ENCODE results near the gene TAOK2.
"Not testable (repeated sequence)": the region's sequence is repeated elsewhere in the genome, so short reads cannot be mapped to it uniquely, and the experiment has no call there.

Gene TAOK2
- total RNA-seq: 53.8 to 128 (median 72.2) reads per million in 9 experiments

DNA sequence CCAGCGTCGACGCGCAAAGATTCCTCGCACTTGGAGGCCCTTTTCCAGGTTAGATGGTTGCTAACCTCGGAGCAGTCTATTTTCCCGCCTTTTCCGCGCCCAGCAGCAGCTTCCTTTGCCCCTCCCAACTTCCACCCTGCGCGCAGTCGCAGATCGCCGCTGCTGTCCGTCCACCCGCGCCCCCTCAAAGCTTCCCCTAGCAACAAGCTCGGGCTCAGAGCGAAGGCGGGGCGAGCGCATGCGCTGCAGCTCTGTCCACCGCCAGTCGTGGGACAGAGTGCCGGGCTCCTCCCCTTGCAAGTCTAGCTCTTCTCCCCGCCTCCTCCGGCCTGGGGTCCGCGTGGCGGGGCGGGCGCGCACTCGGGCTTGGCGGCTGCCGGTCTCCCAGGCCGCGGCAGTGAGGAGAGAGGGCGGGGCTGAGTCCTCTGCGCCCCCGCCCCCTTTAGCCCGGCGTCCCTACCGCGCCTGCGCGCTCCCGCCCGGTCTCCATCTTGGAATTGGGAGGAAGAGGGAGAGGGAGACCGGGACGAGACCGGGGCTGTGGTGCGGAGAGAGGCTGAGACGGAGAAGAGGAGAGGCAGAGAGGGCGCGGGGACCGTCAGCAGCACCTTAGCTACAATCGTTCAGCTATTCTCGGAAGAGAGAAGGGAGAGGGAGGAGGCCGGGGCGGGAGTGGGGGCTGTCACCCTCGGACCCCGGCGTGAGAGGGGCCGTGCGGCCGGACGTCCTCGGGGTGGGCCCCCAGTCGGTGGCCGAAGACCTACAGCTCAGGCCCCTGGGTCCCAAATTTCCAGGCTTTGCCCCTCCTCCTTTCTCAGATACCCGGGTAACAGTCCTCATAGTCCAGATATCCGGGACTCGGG lies at the start of gene TAOK2:
Gene TAOK2, plus strand, starts transcription at position 485 of the 863 bp plus-strand sequence. CDS start 3,905 bp downstream, outside the sequence.
- no peaks in the 10 kb centered on the region for H3K27me3 Mint-ChIP-seq
- peaks cover 31 to 41% of the 10 kb centered on the region in 2 donors for H3K4me1 Mint-ChIP-seq (ENCODE audit: low read depth in 2 of 2)
- H3K4me3 Mint-ChIP-seq: peak within 1 kb of the TSS; percentile 97 to 98
- no peaks in the 10 kb centered on the region for H3K9me3 Mint-ChIP-seq
- DNase-seq: peak; percentile 86 to 92 (median 91)
- H3K27ac Mint-ChIP-seq: peak within 1 kb of the TSS; percentile 97
- ATAC-seq (replicated peaks): peak; percentile 96
- H3K36me3 Mint-ChIP-seq (ENCODE audit: insufficient read depth): peaks cover 29% of the 10 kb centered on the region

DNA sequence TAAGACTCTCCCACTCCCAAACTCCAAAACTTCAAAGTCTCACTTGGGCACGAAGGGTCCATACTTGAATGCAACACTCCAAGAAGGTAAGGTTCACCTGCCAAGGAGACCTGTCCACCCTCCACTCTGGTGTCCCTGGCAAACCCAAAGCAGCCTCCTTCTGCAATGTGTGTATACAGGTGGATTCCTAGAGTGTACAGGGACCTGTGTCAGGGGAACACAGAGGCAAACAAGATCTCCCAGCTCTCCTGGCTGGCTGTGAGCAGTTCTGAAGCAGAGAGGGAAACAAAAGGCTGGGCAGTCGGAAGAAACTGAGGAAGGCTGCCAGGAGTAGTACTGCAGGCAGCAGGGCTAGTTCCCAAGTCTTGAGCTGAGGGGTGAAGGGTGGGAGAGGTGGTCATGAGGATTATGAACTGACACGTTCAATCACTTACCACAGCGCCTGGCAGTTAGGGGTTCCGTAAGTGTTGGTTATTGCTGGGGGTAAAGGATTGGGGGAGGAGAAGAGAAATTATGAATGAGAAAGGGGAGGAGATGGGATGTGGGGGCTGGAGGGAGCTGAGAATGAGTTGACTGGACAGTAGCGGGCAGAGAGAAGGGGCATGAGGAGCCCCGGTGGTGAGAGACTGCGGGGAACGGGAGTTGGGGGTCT lies 48.4 kb upstream of the TAOK2 start:
- no peaks in the 10 kb centered on the region for H3K9me3 Mint-ChIP-seq
- H3K36me3 Mint-ChIP-seq (ENCODE audit: insufficient read depth): peaks cover 42% of the 10 kb centered on the region
- H3K27ac Mint-ChIP-seq: peak overlapping the region; percentile 91 to 93
- no peaks in the 10 kb centered on the region for H3K27me3 Mint-ChIP-seq
- H3K4me1 Mint-ChIP-seq (ENCODE audit: low read depth in 2 of 2): peaks cover 30 to 52% of the 10 kb centered on the region in 2 donors
- H3K4me3 Mint-ChIP-seq: peak overlapping the region; percentile 91 to 96
- DNase-seq: no peak
- ATAC-seq (replicated peaks): no peak

DNA sequence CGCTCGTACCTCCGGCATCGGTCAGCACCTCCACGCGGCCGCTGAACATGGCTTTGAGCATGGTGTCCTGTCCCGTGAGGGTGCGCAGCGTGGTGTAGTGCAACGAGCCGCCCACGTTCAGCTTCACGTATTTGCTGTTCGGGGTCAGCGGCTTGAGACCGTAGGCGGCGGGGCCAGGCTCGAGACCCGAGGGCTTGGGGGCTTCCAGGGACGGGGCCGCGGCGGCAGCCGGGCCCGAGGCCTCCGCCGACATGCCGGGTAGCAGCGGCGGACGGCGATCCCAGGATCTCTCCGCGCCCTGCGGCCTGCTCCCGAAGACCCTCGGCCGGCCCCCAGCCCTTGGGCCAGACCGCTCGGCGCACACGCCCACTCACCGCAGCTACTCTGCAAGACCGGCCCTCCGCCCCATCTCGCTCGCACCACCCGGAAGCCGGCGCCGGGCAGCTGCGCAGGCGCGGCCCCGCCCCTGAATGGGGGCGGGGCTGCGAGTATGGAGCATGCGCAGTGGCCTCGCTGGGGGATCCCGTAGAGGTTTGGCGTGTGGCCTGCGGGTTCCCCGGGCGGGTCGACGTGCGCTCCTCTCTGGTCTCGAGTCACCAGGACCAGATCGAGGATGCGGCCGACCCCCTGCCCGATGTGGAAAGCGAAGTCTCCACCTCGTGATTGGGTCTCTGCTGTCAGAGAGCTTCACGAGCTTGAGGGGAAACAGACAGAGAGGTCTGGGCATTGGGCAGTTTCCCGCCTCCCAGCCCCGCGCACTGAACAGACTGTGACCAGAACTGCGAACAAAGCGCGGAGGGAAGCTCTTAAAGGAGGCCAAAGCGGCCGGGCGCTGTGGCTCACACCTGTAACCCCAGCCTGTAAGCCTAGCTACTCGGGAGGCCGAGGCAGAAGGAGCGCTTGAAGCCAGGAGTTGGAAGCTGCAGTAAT lies 47.6 kb upstream of the TAOK2 start, which contains the start of gene KCTD13:
Gene KCTD13, minus strand, starts transcription at position 446 of the 930 bp plus-strand sequence. Its CDS starts 193 bp downstream, at position 253.
- no peaks in the 10 kb centered on the region for H3K27me3 Mint-ChIP-seq
- ATAC-seq (replicated peaks): peak; percentile 89
- H3K27ac Mint-ChIP-seq: peak within 1 kb of the TSS; percentile 93 to 98
- peak within 1 kb of the TSS; percentile 91 to 96 for H3K4me3 Mint-ChIP-seq
- H3K9me3 Mint-ChIP-seq: no peaks in the 10 kb centered on the region
- peak; percentile 82 to 94 (median 94) for DNase-seq
- H3K4me1 Mint-ChIP-seq (ENCODE audit: low read depth in 2 of 2): peaks cover 23 to 43% of the 10 kb centered on the region in 2 donors
- peaks cover 37% of the 10 kb centered on the region for H3K36me3 Mint-ChIP-seq (ENCODE audit: insufficient read depth)

DNA sequence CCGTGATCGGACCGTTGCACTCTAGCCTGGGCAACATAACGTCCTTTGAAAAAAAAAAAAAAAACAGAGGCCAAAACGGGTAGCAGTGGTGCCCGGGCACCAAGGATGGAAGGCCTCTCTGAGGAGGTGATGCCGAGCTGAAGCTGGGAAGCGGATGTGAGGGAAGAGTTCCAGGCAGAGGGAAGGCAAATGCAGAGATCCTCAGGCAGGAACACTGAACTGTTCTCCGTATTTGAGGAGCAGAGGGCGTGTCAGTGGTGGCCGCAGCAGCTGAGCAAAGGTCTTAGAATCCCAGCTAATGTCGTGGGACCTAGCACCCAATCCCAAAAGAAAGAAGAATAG lies 47.0 kb upstream of the TAOK2 start:
- no peak for ATAC-seq (replicated peaks)

DNA sequence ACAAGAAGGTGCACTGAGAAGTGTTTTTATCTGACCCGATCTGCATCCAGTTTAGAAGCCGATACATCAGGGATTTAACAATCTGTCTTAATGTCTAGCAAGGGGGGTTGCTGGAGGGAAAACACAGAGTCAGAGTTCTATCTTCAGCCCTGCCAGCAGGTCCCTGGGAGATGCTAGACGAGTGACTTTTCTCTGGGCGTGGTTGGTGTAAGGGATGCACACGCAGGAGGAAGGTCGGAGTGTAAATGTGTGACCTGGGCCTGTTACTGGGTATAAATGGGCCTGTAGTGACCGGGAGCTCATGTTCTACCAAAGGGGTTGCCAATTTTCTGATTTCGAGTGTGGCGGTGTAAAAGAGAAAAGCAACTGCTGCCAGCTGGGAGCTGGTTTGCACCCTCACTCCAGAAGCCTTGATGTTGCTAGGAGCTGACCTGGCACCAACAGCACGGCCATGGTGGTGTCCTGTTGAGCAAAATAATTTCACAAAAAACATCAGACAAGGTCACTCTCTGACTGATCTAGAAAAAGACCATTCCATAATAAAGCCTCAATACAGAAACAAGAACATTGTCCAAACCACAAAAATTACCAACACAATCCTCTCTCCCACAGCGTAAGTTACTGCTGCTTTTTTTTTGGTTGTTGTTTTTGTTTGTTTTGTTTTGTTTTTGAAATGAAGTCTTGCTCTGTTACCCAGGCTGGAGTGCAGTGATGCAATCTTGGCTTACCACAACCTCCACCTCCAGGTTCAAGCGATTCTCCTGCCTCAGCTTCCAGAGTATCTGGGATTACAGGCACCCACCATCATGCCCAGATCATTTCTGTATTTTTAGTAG lies 46.4 kb upstream of the TAOK2 start:
- Mint-ChIP-seq H3K9me3 (no peaks in the 10 kb centered on the region), H3K4me3 (peak overlapping the region; percentile 91 to 96), H3K36me3 (ENCODE audit: insufficient read depth) (peaks cover 29% of the 10 kb centered on the region), H3K4me1 (ENCODE audit: low read depth in 2 of 2) (peaks cover 22 to 39% of the 10 kb centered on the region in 2 donors), H3K27ac (peak overlapping the region; percentile 93 to 98), H3K27me3 (no peaks in the 10 kb centered on the region)
- ATAC-seq (replicated peaks) (no peak), DNase-seq (no peak)

More for the DNA sequence above, 47.0 kb upstream of the TAOK2 start:
- no peak for DNase-seq
- H3K36me3 Mint-ChIP-seq (ENCODE audit: insufficient read depth): peaks cover 34% of the 10 kb centered on the region
- H3K9me3 Mint-ChIP-seq: no peaks in the 10 kb centered on the region
- H3K4me3 Mint-ChIP-seq: peak overlapping the region; percentile 91 to 96
- H3K4me1 Mint-ChIP-seq (ENCODE audit: low read depth in 2 of 2): peaks cover 22 to 40% of the 10 kb centered on the region in 2 donors
- no peaks in the 10 kb centered on the region for H3K27me3 Mint-ChIP-seq
- H3K27ac Mint-ChIP-seq: peak overlapping the region; percentile 93 to 98

DNA sequence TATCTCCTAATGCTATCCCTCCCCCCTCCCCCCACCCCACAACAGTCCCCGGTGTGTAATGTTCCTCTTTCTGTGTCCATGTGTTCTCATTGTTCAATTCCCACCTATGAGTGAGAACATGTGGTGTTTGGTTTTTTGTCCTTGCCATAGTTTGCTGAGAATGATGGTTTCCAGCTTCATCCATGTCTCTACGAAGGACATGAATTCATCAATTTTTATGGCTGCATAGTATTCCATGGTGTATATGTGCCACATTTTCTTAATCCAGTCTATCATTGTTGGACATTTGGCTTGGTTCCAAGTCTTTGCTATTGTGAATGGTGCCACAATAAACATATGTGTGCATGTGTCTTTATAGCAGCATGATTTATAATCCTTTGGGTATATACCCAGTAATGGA lies 41.9 kb upstream of the TAOK2 start:
- H3K9me3 Mint-ChIP-seq; H3K27ac Mint-ChIP-seq; H3K4me1 Mint-ChIP-seq (ENCODE audit: low read depth in 2 of 2); DNase-seq; H3K4me3 Mint-ChIP-seq; H3K36me3 Mint-ChIP-seq (ENCODE audit: insufficient read depth); ATAC-seq (replicated peaks): not testable (repeated sequence)
- peaks cover 0 to 24% of the 10 kb centered on the region in 2 donors for H3K27me3 Mint-ChIP-seq

DNA sequence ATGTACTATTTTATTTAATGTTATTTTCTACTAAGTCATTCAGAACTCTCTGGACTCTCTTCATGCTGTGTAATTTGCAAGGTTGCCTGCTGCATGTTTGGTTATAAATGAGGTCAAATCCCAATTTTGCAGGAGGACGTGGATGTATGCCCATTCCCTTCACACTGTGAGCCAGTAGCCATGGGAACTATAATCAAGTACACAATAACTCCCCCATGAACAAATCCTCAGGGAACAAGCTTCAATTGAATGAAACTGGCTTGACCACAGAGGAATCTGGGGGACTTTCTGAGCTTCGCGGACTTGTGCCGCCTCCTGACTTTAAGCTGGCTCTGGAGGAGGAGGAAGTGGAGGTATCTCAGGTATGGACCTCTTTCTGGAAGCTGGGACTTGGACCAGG lies 33.0 kb upstream of the TAOK2 start:
- DNase-seq (no peak), ATAC-seq (replicated peaks) (no peak)
- H3K4me1 Mint-ChIP-seq (ENCODE audit: low read depth in 2 of 2): no peaks in the 10 kb centered on the region
- H3K9me3 Mint-ChIP-seq: no peaks in the 10 kb centered on the region
- peaks cover 12 to 40% of the 10 kb centered on the region in 2 donors for H3K27me3 Mint-ChIP-seq
- no peaks in the 10 kb centered on the region for H3K36me3 Mint-ChIP-seq (ENCODE audit: insufficient read depth)
- no peak overlapping the region for H3K4me3 Mint-ChIP-seq
- no peak overlapping the region for H3K27ac Mint-ChIP-seq

DNA sequence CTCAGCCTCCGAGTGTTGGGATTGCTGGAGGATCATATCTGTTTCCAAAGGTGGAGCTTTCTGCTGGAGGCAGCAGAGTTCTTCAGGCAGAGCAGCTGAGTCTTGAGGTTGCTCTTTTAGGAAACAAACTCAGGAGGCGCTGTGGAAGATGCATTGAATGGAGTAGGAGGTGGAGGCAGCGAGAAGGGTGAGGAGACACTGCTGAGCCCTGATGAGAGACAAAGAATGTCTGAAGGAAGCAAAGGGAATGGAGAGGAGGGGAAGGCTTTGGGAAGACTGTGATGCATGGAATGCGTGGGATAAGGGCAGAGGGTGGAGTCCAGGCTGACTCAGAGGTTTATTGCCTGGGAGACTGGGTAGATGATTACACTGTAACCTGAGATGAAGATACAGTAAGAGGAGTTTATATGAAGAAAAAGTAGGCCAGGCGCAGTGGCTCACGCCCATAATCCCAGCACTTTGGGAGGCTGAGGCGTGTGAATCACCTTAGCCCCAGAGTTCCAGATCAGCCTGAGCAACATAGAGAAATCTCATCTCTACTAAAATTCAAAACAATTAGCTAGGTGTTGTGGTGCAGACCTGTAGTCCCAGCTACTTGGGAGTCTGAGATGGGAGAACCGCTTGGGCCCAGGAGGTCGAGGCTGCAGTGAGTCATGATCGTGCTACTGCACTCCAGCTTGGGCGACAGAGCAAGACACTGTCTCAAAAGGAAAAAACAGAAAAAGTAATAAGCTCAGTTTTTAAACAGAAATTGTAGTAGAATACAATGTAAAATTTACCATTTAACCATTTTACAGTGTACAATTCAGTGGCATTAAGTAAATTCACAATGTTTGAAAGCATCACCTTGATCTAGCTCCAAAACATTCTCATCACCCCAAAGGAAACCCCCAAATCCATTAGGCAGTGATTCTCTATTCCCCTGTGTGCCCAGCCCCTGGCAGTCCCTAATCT lies 29.5 kb upstream of the TAOK2 start:
- no peaks in the 10 kb centered on the region for H3K4me1 Mint-ChIP-seq (ENCODE audit: low read depth in 2 of 2)
- H3K9me3 Mint-ChIP-seq: no peaks in the 10 kb centered on the region
- H3K27ac Mint-ChIP-seq: no peak overlapping the region
- no peaks in the 10 kb centered on the region for H3K36me3 Mint-ChIP-seq (ENCODE audit: insufficient read depth)
- ATAC-seq (replicated peaks) (no peak), DNase-seq (no peak)
- H3K27me3 Mint-ChIP-seq: peaks cover 12 to 19% of the 10 kb centered on the region in 2 donors
- H3K4me3 Mint-ChIP-seq: no peak overlapping the region

DNA sequence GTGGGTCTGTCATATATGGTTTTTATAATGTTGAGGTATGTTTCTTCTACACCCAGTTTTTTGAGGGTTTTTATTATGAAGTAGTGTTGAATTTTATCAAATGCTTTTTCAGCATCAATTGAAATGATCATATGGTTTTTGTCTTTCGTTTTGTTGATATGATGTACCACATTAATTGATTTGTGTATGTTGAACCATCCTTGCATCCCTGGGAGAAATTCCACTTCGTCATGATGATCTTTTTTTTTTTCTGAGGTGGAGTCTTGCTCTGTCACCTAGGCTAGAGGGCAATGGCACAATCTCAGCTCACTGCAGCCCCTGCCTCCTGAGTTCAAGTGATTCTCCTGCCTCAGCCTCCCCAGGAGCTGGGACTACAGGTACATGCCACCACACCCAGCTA lies 25.8 kb upstream of the TAOK2 start:
- no peak overlapping the region for H3K4me3 Mint-ChIP-seq
- no peak for ATAC-seq (replicated peaks)
- no peak overlapping the region for H3K27ac Mint-ChIP-seq
- H3K9me3 Mint-ChIP-seq: peaks cover 0 to 3% of the 10 kb centered on the region in 2 donors
- no peaks in the 10 kb centered on the region for H3K36me3 Mint-ChIP-seq (ENCODE audit: insufficient read depth)
- DNase-seq: no peak
- peaks cover 12 to 26% of the 10 kb centered on the region in 2 donors for H3K27me3 Mint-ChIP-seq
- H3K4me1 Mint-ChIP-seq (ENCODE audit: low read depth in 2 of 2): no peaks in the 10 kb centered on the region

DNA sequence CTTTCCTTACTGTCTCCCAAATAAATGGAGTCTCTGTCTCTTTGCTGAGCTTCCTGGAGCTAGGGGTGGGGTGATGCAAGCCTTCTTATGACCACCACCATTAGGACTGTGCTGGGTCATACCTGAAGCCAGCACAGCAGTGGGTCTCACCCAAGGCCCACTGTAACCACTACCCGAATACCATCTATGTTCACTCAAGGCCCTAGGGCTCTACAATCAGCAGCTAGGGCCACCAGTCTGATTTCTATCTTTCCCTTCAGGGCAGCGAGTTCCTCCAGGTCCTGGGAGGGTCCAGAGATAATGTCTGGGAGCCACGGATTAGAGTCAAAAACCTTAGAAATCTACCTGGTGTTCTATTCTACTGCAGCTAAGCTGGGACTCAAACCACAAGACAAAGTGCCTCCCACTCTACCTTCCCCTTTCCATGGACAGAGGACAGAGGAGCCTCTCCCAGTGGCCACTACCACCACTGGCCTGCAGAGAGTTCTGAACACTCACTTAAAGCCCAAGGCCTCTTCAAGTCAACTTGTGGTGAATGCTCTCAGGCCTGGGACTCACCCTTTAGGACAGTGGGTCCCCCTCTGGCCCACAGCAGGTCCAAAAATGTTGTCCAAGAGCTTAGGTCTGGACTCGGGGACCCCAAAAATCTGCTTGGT lies 22.7 kb upstream of the TAOK2 start:
- peaks cover 12 to 26% of the 10 kb centered on the region in 2 donors for H3K27me3 Mint-ChIP-seq
- no peak for ATAC-seq (replicated peaks)
- no peaks in the 10 kb centered on the region for H3K36me3 Mint-ChIP-seq (ENCODE audit: insufficient read depth)
- H3K4me1 Mint-ChIP-seq (ENCODE audit: low read depth in 2 of 2): no peaks in the 10 kb centered on the region
- DNase-seq: no peak
- H3K27ac Mint-ChIP-seq: no peak overlapping the region
- peaks cover 0 to 3% of the 10 kb centered on the region in 2 donors for H3K9me3 Mint-ChIP-seq
- H3K4me3 Mint-ChIP-seq: no peak overlapping the region

DNA sequence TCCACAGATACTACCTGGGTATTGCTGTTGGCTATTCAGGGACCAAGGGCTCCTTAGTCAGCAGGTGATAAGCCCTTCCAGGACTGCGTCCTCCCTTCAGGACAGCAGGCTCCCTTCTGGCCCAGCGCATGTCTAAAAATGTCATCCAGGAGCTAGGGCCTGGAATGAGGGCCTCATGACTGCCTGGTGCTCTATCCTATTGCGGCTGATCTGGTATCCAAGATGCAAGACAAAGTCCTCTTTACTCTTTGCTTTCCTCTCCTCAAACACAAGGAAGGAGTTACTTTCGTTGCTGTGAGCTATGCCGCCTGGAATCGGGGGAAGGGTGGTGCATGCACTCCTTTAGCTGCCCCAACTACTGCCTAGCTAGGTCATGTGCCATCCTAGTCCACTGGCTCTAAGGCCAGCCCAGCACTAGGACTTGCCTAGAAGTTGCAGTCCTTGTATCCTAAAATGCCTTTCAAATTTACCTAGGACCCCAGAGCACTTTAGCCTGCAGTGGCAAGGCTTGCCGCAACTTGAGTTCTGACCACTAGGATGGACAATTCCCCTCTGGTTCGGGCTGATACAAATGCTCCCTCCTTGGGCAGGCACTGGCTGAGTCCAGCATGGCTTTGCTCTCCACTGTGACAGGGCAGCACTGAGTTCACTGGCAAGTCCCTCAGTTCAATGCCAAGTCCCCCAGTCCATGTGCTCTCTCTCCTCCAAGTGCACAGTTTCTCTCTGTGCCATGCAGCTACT lies 21.9 kb upstream of the TAOK2 start:
- Mint-ChIP-seq H3K27me3 (peaks cover 12 to 26% of the 10 kb centered on the region in 2 donors), H3K4me1 (ENCODE audit: low read depth in 2 of 2) (no peaks in the 10 kb centered on the region), H3K9me3 (peaks cover 0 to 3% of the 10 kb centered on the region in 2 donors), H3K4me3 (no peak overlapping the region), H3K36me3 (ENCODE audit: insufficient read depth) (no peaks in the 10 kb centered on the region), H3K27ac (no peak overlapping the region)
- DNase-seq: no peak
- no peak for ATAC-seq (replicated peaks)
